ENCODE results near the gene CNTN2.

CNTN2 gene

GRCh38 chr1:205009670-205010069 is 33.3 kb upstream of the CNTN2 start:
- peaks cover 14% of the 10 kb centered on the region; the same call in 1 of the 2 replicates for H3K27me3 ChIP-seq (ENCODE audit: insufficient read depth, low read length)
- H3K27ac ChIP-seq (ENCODE audit: low read length): no peak overlapping the region
- H3K4me1 ChIP-seq (ENCODE audit: insufficient read depth, low read length): peaks cover 10% of the 10 kb centered on the region; the same call in 1 of the 2 replicates
- H3K4me3 ChIP-seq (ENCODE audit: low read length): no peak overlapping the region
- H3K9ac ChIP-seq (ENCODE audit: low read depth, low read length): no peak overlapping the region
- H3K9me3 ChIP-seq (ENCODE audit: insufficient read depth, low read depth, low read length): no peaks in the 10 kb centered on the region
- H3K36me3 ChIP-seq (ENCODE audit: insufficient read depth, low read depth, low read length): no peaks in the 10 kb centered on the region

GRCh38 chr1:205012391-205013140 is 30.4 kb upstream of the CNTN2 start:
- H3K36me3 ChIP-seq (ENCODE audit: insufficient read depth, low read depth, low read length): no peaks in the 10 kb centered on the region
- H3K9me3 ChIP-seq (ENCODE audit: insufficient read depth, low read depth, low read length): no peaks in the 10 kb centered on the region
- H3K27me3 ChIP-seq (ENCODE audit: insufficient read depth, low read length): 0 out of 2 replicates have a peak, but pooled peaks cover 3% of the 10 kb centered on the region
- H3K27ac ChIP-seq (ENCODE audit: low read length): no peak overlapping the region
- no peak overlapping the region for H3K4me3 ChIP-seq (ENCODE audit: low read length)
- peaks cover 10% of the 10 kb centered on the region; the same call in 1 of the 2 replicates for H3K4me1 ChIP-seq (ENCODE audit: insufficient read depth, low read length)
- no peak overlapping the region for H3K9ac ChIP-seq (ENCODE audit: low read depth, low read length)

- H3K27ac ChIP-seq (ENCODE audit: low read length): no peak overlapping the region
- no peak overlapping the region for H3K4me3 ChIP-seq (ENCODE audit: low read length)
Observed at GRCh38 chr1:205013683-205014367, 29.2 kb upstream of the CNTN2 start.

DNA sequence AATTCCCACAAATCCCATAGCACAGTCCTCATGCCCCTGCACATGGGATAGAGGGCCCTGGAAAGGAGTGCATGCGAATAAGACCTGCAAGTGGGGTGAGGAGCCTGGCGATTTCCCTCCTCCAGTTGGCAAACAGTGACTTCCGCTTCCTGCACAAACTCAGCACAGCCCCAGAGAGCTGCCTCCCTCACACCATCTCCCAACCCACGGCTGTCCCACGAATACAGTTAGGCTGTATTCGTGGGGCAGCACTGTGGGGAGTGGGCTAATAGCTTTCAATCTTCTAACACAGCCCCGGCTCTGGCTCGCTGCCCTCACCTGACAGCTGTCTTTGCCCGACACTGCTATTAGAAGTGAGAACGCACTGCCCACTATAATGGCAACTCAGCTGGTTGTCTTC is 28.2 kb upstream of the CNTN2 start:
- H3K27me3 ChIP-seq (ENCODE audit: insufficient read depth, low read length): peaks cover 12% of the 10 kb centered on the region; the same call in 1 of the 2 replicates
- H3K4me3 ChIP-seq (ENCODE audit: low read length): no peak overlapping the region
- no peak overlapping the region for H3K9ac ChIP-seq (ENCODE audit: low read depth, low read length)
- no peak overlapping the region for H3K27ac ChIP-seq (ENCODE audit: low read length)
- H3K4me1 ChIP-seq (ENCODE audit: insufficient read depth, low read length): peaks cover 10% of the 10 kb centered on the region; the same call in 1 of the 2 replicates
- no peaks in the 10 kb centered on the region for H3K36me3 ChIP-seq (ENCODE audit: insufficient read depth, low read depth, low read length)
- no peaks in the 10 kb centered on the region for H3K9me3 ChIP-seq (ENCODE audit: insufficient read depth, low read depth, low read length)

More at GRCh38 chr1:205013683-205014367, 29.2 kb upstream of the CNTN2 start:
- 0 out of 2 replicates have a peak, but pooled peaks cover 3% of the 10 kb centered on the region for H3K27me3 ChIP-seq (ENCODE audit: insufficient read depth, low read length)
- H3K4me1 ChIP-seq (ENCODE audit: insufficient read depth, low read length): peaks cover 10% of the 10 kb centered on the region; the same call in 1 of the 2 replicates
- H3K36me3 ChIP-seq (ENCODE audit: insufficient read depth, low read depth, low read length): no peaks in the 10 kb centered on the region
- no peaks in the 10 kb centered on the region for H3K9me3 ChIP-seq (ENCODE audit: insufficient read depth, low read depth, low read length)
- H3K9ac ChIP-seq (ENCODE audit: low read depth, low read length): no peak overlapping the region

DNA sequence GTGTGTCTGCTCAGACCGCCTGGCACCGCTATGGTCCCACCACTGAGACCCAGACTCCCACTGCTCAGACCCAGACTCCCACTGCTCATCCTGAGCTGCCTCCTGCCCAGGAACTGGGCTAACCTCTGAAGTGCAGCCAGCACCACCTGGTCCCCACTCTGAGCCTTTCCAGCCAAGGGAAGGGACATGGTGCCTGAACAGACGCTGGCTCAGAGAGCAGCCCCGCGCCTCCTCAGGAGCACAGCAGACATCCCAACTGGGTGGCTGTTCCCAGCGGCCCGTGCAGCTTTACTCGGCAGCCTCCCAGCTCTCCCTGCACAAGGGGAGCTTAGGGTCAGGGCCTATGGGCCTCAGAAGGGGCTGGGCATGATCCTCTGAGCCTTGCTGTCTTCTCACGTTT is 27.8 kb upstream of the CNTN2 start:
- Histone ChIP-seq H3K4me1 (ENCODE audit: insufficient read depth, low read length) (peaks cover 10% of the 10 kb centered on the region; the same call in 1 of the 2 replicates), H3K9ac (ENCODE audit: low read depth, low read length) (no peak overlapping the region), H3K27me3 (ENCODE audit: insufficient read depth, low read length) (peaks cover 17% of the 10 kb centered on the region; the same call in 1 of the 2 replicates), H3K4me3 (ENCODE audit: low read length) (no peak overlapping the region), H3K9me3 (ENCODE audit: insufficient read depth, low read depth, low read length) (no peaks in the 10 kb centered on the region), H3K27ac (ENCODE audit: low read length) (no peak overlapping the region), H3K36me3 (ENCODE audit: insufficient read depth, low read depth, low read length) (no peaks in the 10 kb centered on the region)

DNA sequence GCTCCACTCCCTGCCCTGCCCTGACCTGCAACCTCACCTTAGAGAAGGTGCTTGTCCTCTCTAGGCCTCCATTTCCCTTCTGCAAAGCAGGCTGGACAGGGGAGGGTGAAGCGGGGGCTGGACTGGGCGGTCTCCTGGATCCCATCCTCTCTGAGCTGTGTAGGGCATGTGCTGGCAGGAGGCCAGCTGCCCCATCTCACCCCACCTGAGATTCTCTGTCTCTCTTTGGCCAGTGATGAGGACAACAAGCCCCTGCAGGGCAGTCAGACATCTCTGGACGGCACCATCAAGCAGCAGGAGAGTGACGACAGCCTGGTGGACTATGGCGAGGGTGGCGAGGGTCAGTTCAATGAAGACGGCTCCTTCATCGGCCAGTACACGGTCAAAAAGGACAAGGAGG is 26.9 kb upstream of the CNTN2 start:
- H3K36me3 ChIP-seq (ENCODE audit: insufficient read depth, low read depth, low read length): no peaks in the 10 kb centered on the region
- H3K27ac ChIP-seq (ENCODE audit: low read length): no peak overlapping the region
- no peak overlapping the region for H3K9ac ChIP-seq (ENCODE audit: low read depth, low read length)
- peaks cover 20% of the 10 kb centered on the region; the same call in 1 of the 2 replicates for H3K27me3 ChIP-seq (ENCODE audit: insufficient read depth, low read length)
- peaks cover 10% of the 10 kb centered on the region; the same call in 1 of the 2 replicates for H3K4me1 ChIP-seq (ENCODE audit: insufficient read depth, low read length)
- no peaks in the 10 kb centered on the region for H3K9me3 ChIP-seq (ENCODE audit: insufficient read depth, low read depth, low read length)
- H3K4me3 ChIP-seq (ENCODE audit: low read length): no peak overlapping the region

- peaks cover 10% of the 10 kb centered on the region; the same call in 1 of the 2 replicates for H3K4me1 ChIP-seq (ENCODE audit: insufficient read depth, low read length)
- H3K27ac ChIP-seq (ENCODE audit: low read length): no peak overlapping the region
- H3K9ac ChIP-seq (ENCODE audit: low read depth, low read length): no peak overlapping the region
- peaks cover 20% of the 10 kb centered on the region; the same call in 1 of the 2 replicates for H3K27me3 ChIP-seq (ENCODE audit: insufficient read depth, low read length)
- no peak overlapping the region for H3K4me3 ChIP-seq (ENCODE audit: low read length)
- H3K36me3 ChIP-seq (ENCODE audit: insufficient read depth, low read depth, low read length): no peaks in the 10 kb centered on the region
- H3K9me3 ChIP-seq (ENCODE audit: insufficient read depth, low read depth, low read length): no peaks in the 10 kb centered on the region
Observed at GRCh38 chr1:205016584-205016983, 26.4 kb upstream of the CNTN2 start.

- peaks cover 20% of the 10 kb centered on the region; the same call in 1 of the 2 replicates for H3K27me3 ChIP-seq (ENCODE audit: insufficient read depth, low read length)
- no peak overlapping the region for H3K4me3 ChIP-seq (ENCODE audit: low read length)
- no peak overlapping the region for H3K9ac ChIP-seq (ENCODE audit: low read depth, low read length)
- peaks cover 10% of the 10 kb centered on the region; the same call in 1 of the 2 replicates for H3K4me1 ChIP-seq (ENCODE audit: insufficient read depth, low read length)
- H3K36me3 ChIP-seq (ENCODE audit: insufficient read depth, low read depth, low read length): no peaks in the 10 kb centered on the region
- no peaks in the 10 kb centered on the region for H3K9me3 ChIP-seq (ENCODE audit: insufficient read depth, low read depth, low read length)
- H3K27ac ChIP-seq (ENCODE audit: low read length): no peak overlapping the region
Observed at GRCh38 chr1:205017001-205017400, 26.0 kb upstream of the CNTN2 start.

DNA sequence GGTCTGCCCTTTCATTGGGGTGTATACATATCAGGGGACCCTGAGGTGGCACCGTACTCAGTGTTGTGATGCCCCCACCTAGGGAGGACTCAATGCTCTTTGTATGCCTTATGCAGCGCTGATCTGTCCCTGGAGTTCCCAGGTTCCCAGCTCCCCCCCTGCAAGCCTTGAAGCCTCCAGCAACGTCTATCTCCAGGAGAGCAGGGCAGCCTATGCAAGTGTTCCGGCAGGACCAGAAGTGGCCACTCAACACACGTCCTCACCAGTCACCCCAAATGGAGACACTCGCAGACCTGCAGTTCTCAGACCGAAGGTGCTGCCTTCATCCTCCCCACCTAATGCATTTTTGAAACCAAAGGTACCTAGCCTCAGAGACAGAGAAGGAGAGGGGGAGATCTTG is 25.2 kb upstream of the CNTN2 start:
- Histone ChIP-seq H3K4me3 (ENCODE audit: low read length) (no peak overlapping the region), H3K36me3 (ENCODE audit: insufficient read depth, low read depth, low read length) (no peaks in the 10 kb centered on the region), H3K27me3 (ENCODE audit: insufficient read depth, low read length) (peaks cover 25% of the 10 kb centered on the region; the same call in 1 of the 2 replicates), H3K4me1 (ENCODE audit: insufficient read depth, low read length) (peaks cover 7% of the 10 kb centered on the region; the same call in 1 of the 2 replicates), H3K27ac (ENCODE audit: low read length) (no peak overlapping the region), H3K9me3 (ENCODE audit: insufficient read depth, low read depth, low read length) (no peaks in the 10 kb centered on the region), H3K9ac (ENCODE audit: low read depth, low read length) (no peak overlapping the region)

DNA sequence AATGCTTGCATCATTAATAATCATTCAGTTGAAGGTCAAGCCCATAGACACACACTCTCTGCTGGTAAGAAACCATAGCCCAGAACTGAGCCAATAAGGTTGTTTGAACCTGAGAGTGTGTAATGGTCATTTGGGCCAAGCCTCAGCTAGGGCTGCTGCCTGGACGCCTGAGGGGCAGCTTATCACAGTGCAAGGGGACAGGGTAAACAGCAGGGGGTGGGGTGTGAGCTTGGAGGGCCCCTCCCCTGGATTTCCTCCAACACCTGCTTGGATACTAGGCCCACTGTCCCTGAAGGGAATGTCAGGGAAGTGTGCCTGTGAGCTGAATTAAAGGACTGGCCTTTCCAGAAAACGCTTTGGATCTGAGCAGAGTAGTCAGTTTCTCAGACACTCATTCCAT is 24.6 kb upstream of the CNTN2 start:
- H3K9me3 ChIP-seq (ENCODE audit: insufficient read depth, low read depth, low read length): no peaks in the 10 kb centered on the region
- H3K4me1 ChIP-seq (ENCODE audit: insufficient read depth, low read length): peaks cover 5% of the 10 kb centered on the region; the same call in 1 of the 2 replicates
- H3K27me3 ChIP-seq (ENCODE audit: insufficient read depth, low read length): peaks cover 22% of the 10 kb centered on the region; the same call in 1 of the 2 replicates
- no peak overlapping the region for H3K9ac ChIP-seq (ENCODE audit: low read depth, low read length)
- H3K4me3 ChIP-seq (ENCODE audit: low read length): no peak overlapping the region
- no peaks in the 10 kb centered on the region for H3K36me3 ChIP-seq (ENCODE audit: insufficient read depth, low read depth, low read length)
- no peak overlapping the region for H3K27ac ChIP-seq (ENCODE audit: low read length)

DNA sequence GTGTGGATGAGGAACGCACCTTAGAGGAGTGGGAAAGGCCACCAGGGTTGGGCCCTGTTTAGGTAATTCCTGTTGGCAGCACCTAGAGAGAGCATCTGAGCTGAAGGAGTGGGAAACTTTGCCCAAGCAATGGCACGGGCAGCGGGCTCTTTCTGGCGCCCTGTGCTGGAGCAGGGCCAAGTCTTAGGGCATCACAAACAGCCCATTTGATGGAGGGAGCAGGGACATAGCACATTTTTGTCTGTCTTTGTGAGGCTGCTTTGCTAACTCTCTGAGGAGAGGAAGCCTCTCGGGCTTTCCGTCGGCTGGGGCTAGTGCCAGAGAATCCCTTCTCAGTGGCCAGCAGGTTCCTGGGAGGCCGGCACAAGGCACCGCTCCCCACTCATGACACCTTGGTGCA is 22.5 kb upstream of the CNTN2 start:
- Histone ChIP-seq H3K9me3 (ENCODE audit: insufficient read depth, low read depth, low read length) (no peaks in the 10 kb centered on the region), H3K4me1 (ENCODE audit: insufficient read depth, low read length) (peaks cover under 1% of the 10 kb centered on the region; the same call in 1 of the 2 replicates), H3K36me3 (ENCODE audit: insufficient read depth, low read depth, low read length) (no peaks in the 10 kb centered on the region), H3K4me3 (ENCODE audit: low read length) (no peak overlapping the region), H3K9ac (ENCODE audit: low read depth, low read length) (no peak overlapping the region), H3K27ac (ENCODE audit: low read length) (no peak overlapping the region), H3K27me3 (ENCODE audit: insufficient read depth, low read length) (peaks cover 30% of the 10 kb centered on the region; the same call in 1 of the 2 replicates)

Measured in iPS-20b (cell line).